HUES6 (cell line): ENCODE results near the gene PDE9A.

Experiments
- H3K27ac ChIP-seq: 2 replicates; pipeline ENCODE4 v1.7.0; 2013; ENCODE audit warnings: low read depth, mild to moderate bottlenecking, low read length, inconsistent platforms
- H3K27me3 ChIP-seq: 2 replicates; pipeline ENCODE4 v1.6.1; 2013; ENCODE audit warnings: low read length; ENCODE audit not compliant: control insufficient read depth, insufficient read depth
- H3K36me3 ChIP-seq: 2 replicates; pipeline ENCODE4 v1.6.1; 2013; ENCODE audit warnings: low read length; ENCODE audit not compliant: control insufficient read depth, insufficient read depth
- H3K4me1 ChIP-seq: 2 replicates; pipeline ENCODE4 v1.6.1; 2013; ENCODE audit warnings: low read length; ENCODE audit not compliant: control insufficient read depth, insufficient read depth
- H3K4me3 ChIP-seq: 2 replicates; pipeline ENCODE4 v1.5.1; 2013; ENCODE audit warnings: low read depth, low read length
- H3K9ac ChIP-seq: one replicate; pipeline ENCODE4 v1.6.1; 2013; ENCODE audit warnings: mild to moderate bottlenecking, low read length
- H3K9me3 ChIP-seq: 2 replicates; pipeline ENCODE4 v1.6.1; 2013; ENCODE audit warnings: low read depth, low read length; ENCODE audit not compliant: control insufficient read depth, insufficient read depth

PDE9A gene

GRCh38 chr21:42676808-42677207 lies 23.4 kb downstream of the PDE9A start:
- no peak overlapping the region for H3K27ac ChIP-seq
- H3K36me3 ChIP-seq, result peaks cover 6% of the 10 kb centered on the region; the same call in 1 of the 2 replicates
- no peaks in the 10 kb centered on the region for H3K27me3 ChIP-seq
- H3K4me1 ChIP-seq, result peaks cover 45% of the 10 kb centered on the region
- no peak overlapping the region for H3K4me3 ChIP-seq
- H3K9ac ChIP-seq, result no peak overlapping the region
- H3K9me3 ChIP-seq, result no peaks in the 10 kb centered on the region

- H3K27me3 ChIP-seq, result no peaks in the 10 kb centered on the region
- no peak overlapping the region for H3K27ac ChIP-seq
- H3K9me3 ChIP-seq, result no peaks in the 10 kb centered on the region
- no peak overlapping the region for H3K4me3 ChIP-seq
- H3K9ac ChIP-seq, result no peak overlapping the region
- H3K36me3 ChIP-seq, result peaks cover 6% of the 10 kb centered on the region; the same call in 1 of the 2 replicates
- H3K4me1 ChIP-seq, result peaks cover 37% of the 10 kb centered on the region
Measured at GRCh38 chr21:42677339-42678321, 24.2 kb downstream of the PDE9A start.

- H3K27ac ChIP-seq, result no peak overlapping the region
- H3K4me3 ChIP-seq, result no peak overlapping the region
- H3K27me3 ChIP-seq, result no peaks in the 10 kb centered on the region
- peaks cover 26% of the 10 kb centered on the region for H3K4me1 ChIP-seq
- H3K9me3 ChIP-seq, result no peaks in the 10 kb centered on the region
- H3K36me3 ChIP-seq, result peaks cover 6% of the 10 kb centered on the region; the same call in 1 of the 2 replicates
- H3K9ac ChIP-seq, result no peak overlapping the region
Measured at GRCh38 chr21:42678618-42679295, 25.3 kb downstream of the PDE9A start.

- Histone ChIP-seq H3K27ac (no peak overlapping the region), H3K36me3 (peaks cover 6% of the 10 kb centered on the region; the same call in 1 of the 2 replicates), H3K4me3 (no peak overlapping the region), H3K9ac (no peak overlapping the region), H3K9me3 (no peaks in the 10 kb centered on the region), H3K27me3 (no peaks in the 10 kb centered on the region), H3K4me1 (peaks cover 19% of the 10 kb centered on the region; the same call in 1 of the 2 replicates)
Measured at GRCh38 chr21:42679319-42680057, 26.1 kb downstream of the PDE9A start.

- Histone ChIP-seq H3K27me3 (no peaks in the 10 kb centered on the region), H3K9me3 (no peaks in the 10 kb centered on the region)
Measured at GRCh38 chr21:42680058-42680330, 26.6 kb downstream of the PDE9A start.

GRCh38 chr21:42680429-42680828 lies 27.0 kb downstream of the PDE9A start:
- Histone ChIP-seq H3K36me3 (peaks cover 6% of the 10 kb centered on the region; the same call in 1 of the 2 replicates), H3K27ac (no peak overlapping the region), H3K4me3 (no peak overlapping the region), H3K9ac (no peak overlapping the region), H3K4me1 (peaks cover 12% of the 10 kb centered on the region; the same call in 1 of the 2 replicates), H3K27me3 (no peaks in the 10 kb centered on the region), H3K9me3 (no peaks in the 10 kb centered on the region)

More at GRCh38 chr21:42680058-42680330, 26.6 kb downstream of the PDE9A start:
- no peak overlapping the region for H3K9ac ChIP-seq
- no peak overlapping the region for H3K4me3 ChIP-seq
- peaks cover 6% of the 10 kb centered on the region; the same call in 1 of the 2 replicates for H3K36me3 ChIP-seq
- peaks cover 13% of the 10 kb centered on the region; the same call in 1 of the 2 replicates for H3K4me1 ChIP-seq
- no peak overlapping the region for H3K27ac ChIP-seq

GRCh38 chr21:42681296-42682206 lies 28.1 kb downstream of the PDE9A start:
- Histone ChIP-seq H3K27me3 (no peaks in the 10 kb centered on the region), H3K27ac (no peak overlapping the region), H3K4me3 (no peak overlapping the region), H3K4me1 (peaks cover 12% of the 10 kb centered on the region; the same call in 1 of the 2 replicates), H3K36me3 (peaks cover 9% of the 10 kb centered on the region), H3K9me3 (no peaks in the 10 kb centered on the region), H3K9ac (no peak overlapping the region)

- no peaks in the 10 kb centered on the region for H3K27me3 ChIP-seq
- H3K9ac ChIP-seq, result no peak overlapping the region
- H3K36me3 ChIP-seq, result peaks cover 18% of the 10 kb centered on the region
- H3K4me3 ChIP-seq, result no peak overlapping the region
- no peak overlapping the region for H3K27ac ChIP-seq
- H3K9me3 ChIP-seq, result no peaks in the 10 kb centered on the region
- H3K4me1 ChIP-seq, result peaks cover 8% of the 10 kb centered on the region; the same call in 1 of the 2 replicates
Measured at GRCh38 chr21:42682661-42683210, 29.3 kb downstream of the PDE9A start.

- peak overlapping the region; percentile 10 for H3K9ac ChIP-seq
- no peak overlapping the region for H3K4me3 ChIP-seq
- peaks cover 24% of the 10 kb centered on the region for H3K36me3 ChIP-seq
- H3K27ac ChIP-seq, result peak overlapping the region; percentile 26; the same call in 1 of the 2 replicates
- H3K27me3 ChIP-seq, result no peaks in the 10 kb centered on the region
- H3K9me3 ChIP-seq, result no peaks in the 10 kb centered on the region
- H3K4me1 ChIP-seq, result peaks cover 3% of the 10 kb centered on the region; the same call in 1 of the 2 replicates
Measured at GRCh38 chr21:42683371-42684108, 30.1 kb downstream of the PDE9A start.
